Activated CD8-positive, alpha-beta T cell treated with anti-CD3 and anti-CD28 coated beads, Interleukin-2, amount 10 ng/mL, durations not matched to agents 7 days and 5 days (primary cell): ENCODE results near the gene PLD1. TPM values are rescaled to one million over a fixed set of nuclear protein-coding genes. Genes with fewer than 3 reads are reported as not detected.

Experiments used
- ATAC-seq: fragments of 150-1000 bp; cut with Tn5 transposase; one replicate; pipeline ENCODE4 v1.10.0; 2021; ENCODE audit warnings: moderate library complexity
- CTCF ChIA-PET: fragments of 350-600 bp; sonication (Branson Sonifier 250); formaldehyde crosslinking; loops from one replicate; lab custom pipeline; 2021; ENCODE audit warnings: antibody characterized with exemption; lab: Charles Lee
- POLR2A ChIA-PET: fragments of 350-600 bp; sonication (Branson Sonifier 250); formaldehyde crosslinking; loops from one replicate; lab custom pipeline; 2021; ENCODE audit warnings: antibody characterized with exemption; lab: Charles Lee
- DNase-seq: peaks from one replicate; pipeline ENCODE4 v3.0.0-alpha.2; 2020
- H3K27ac Mint-ChIP-seq: one replicate; pipeline ENCODE4 v1.8.0; 2021; ENCODE audit warnings: mild to moderate bottlenecking, mixed read lengths
- H3K27me3 Mint-ChIP-seq: one replicate; pipeline ENCODE4 v1.8.0; 2021; ENCODE audit warnings: low read depth, mixed read lengths
- H3K36me3 Mint-ChIP-seq: one replicate; pipeline ENCODE4 v1.8.0; 2021; ENCODE audit warnings: low read depth, mixed read lengths
- H3K4me1 Mint-ChIP-seq: one replicate; pipeline ENCODE4 v1.8.0; 2021; ENCODE audit warnings: low read depth, mixed read lengths
- H3K4me3 Mint-ChIP-seq: one replicate; pipeline ENCODE4 v1.8.0; 2021; ENCODE audit warnings: mild to moderate bottlenecking, mixed read lengths
- H3K9me3 Mint-ChIP-seq: one replicate; pipeline ENCODE4 v1.8.0; 2022; ENCODE audit warnings: mixed read lengths; ENCODE audit not compliant: insufficient read depth
- total RNA-seq, 2 experiments: library from RNA; stranded (reverse); gene quantifications; one replicate each; pipeline ENCODE4 v1.2.3, GENCODE V29; 2021

PLD1 gene
- total RNA-seq, 2 experiments from 2014 or later: 0.29 to 1.1 TPM

- Mint-ChIP-seq H3K4me3 (no peak overlapping the region), H3K36me3 (no peaks in the 10 kb centered on the region), H3K4me1 (no peaks in the 10 kb centered on the region), H3K27me3 (peaks cover 16% of the 10 kb centered on the region), H3K9me3 (no peaks in the 10 kb centered on the region), H3K27ac (no peak overlapping the region)
- DNase-seq (no peak), ATAC-seq (no peak)
- ChIA-PET CTCF (no interaction called here), POLR2A (no interaction called here)
Observed at GRCh38 chr3:171775943-171776342, 34.3 kb downstream of the PLD1 start.

DNA sequence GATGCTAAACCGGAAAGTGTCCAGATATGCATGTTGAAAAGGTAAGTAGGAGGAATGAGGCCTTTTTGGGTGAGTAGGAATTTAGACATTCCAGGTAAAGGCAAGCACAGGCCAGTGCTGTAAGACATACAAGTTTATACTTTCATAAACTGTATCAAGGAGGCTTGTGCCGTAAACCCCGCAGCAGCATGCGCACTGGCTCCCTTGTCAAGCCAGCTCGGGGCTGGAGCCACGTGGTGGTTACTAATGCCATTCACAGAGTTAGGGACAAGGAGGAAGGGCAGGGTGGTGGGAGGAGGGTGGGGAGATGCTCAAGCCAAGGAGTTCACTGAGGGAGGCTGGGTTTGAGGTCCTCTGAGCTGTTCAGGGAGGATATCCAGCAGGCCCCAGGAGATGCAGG lies 35.8 kb downstream of the PLD1 start:
- ChIA-PET CTCF (no interaction called here), POLR2A (no interaction called here)
- no peak overlapping the region for H3K27ac Mint-ChIP-seq
- H3K27me3 Mint-ChIP-seq: peaks cover 14% of the 10 kb centered on the region
- no peaks in the 10 kb centered on the region for H3K4me1 Mint-ChIP-seq
- H3K9me3 Mint-ChIP-seq: no peaks in the 10 kb centered on the region
- no peak for DNase-seq
- H3K4me3 Mint-ChIP-seq: no peak overlapping the region
- H3K36me3 Mint-ChIP-seq: no peaks in the 10 kb centered on the region
- no peak for ATAC-seq

DNA sequence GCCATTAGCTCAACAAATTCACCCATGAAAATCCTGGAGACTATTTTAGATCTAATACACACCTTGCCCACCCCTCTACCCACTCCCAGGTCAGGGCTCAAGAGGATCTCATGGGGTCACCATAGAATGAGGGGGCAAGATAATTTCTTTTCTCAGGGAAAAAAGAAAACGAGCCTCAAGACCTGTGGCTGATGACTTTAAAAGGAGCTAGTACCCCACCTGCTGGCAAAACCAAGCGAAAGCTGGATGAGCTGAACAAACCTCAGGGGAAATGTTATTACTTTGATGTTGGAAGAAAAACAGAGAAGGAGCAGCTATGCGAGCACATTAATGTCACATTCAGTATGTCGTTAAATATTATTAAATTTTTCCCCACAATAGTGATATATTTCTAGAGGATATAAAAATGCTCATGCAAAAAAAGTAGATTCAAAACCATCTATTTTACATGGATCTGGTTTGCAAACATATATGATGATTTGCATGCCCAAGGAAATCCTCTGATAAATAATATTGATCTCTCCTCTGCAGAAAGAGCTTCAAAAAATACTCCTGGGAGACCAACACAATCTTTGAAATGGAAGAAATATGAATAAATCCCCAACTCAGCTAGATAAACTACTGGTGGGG lies 37.7 kb downstream of the PLD1 start:
- ChIA-PET CTCF (interaction anchor here (0.7 to 3.5 kb wide), 45 partner anchors 8 to 813 kb away, joined by 3 to 61 read pairs (median 4); no protein-coding TSS in a partner anchor), POLR2A (no interaction called here)
- H3K4me3 Mint-ChIP-seq: no peak overlapping the region
- no peaks in the 10 kb centered on the region for H3K36me3 Mint-ChIP-seq
- H3K27ac Mint-ChIP-seq: no peak overlapping the region
- ATAC-seq (no peak), DNase-seq (peak; percentile 57)
- H3K4me1 Mint-ChIP-seq: no peaks in the 10 kb centered on the region
- no peaks in the 10 kb centered on the region for H3K9me3 Mint-ChIP-seq
- H3K27me3 Mint-ChIP-seq: peaks cover 20% of the 10 kb centered on the region

- no peak overlapping the region for H3K27ac Mint-ChIP-seq
- no peaks in the 10 kb centered on the region for H3K36me3 Mint-ChIP-seq
- H3K4me3 Mint-ChIP-seq: no peak overlapping the region
- no peaks in the 10 kb centered on the region for H3K9me3 Mint-ChIP-seq
- ChIA-PET POLR2A (interaction anchor here (0.6 kb wide), 1 partner anchor 608 kb away, joined by 3 read pairs; no protein-coding TSS in a partner anchor), CTCF (interaction anchor here (1.0 to 3.5 kb wide), 14 partner anchors 14 to 811 kb away, joined by 3 to 61 read pairs (median 7); no protein-coding TSS in a partner anchor)
- peaks cover 18% of the 10 kb centered on the region for H3K27me3 Mint-ChIP-seq
- no peaks in the 10 kb centered on the region for H3K4me1 Mint-ChIP-seq
- ATAC-seq: no peak
- DNase-seq: no peak
Observed at GRCh38 chr3:171770689-171771620, 39.3 kb downstream of the PLD1 start.

GRCh38 chr3:171769461-171769860 lies 40.8 kb downstream of the PLD1 start:
- CTCF ChIA-PET: no interaction called here
- POLR2A ChIA-PET: no interaction called here
- H3K36me3 Mint-ChIP-seq: no peaks in the 10 kb centered on the region
- no peaks in the 10 kb centered on the region for H3K9me3 Mint-ChIP-seq
- DNase-seq (no peak), ATAC-seq (no peak)
- H3K27ac Mint-ChIP-seq: no peak overlapping the region
- H3K4me1 Mint-ChIP-seq: no peaks in the 10 kb centered on the region
- H3K4me3 Mint-ChIP-seq: no peak overlapping the region
- peaks cover 17% of the 10 kb centered on the region for H3K27me3 Mint-ChIP-seq

- no peaks in the 10 kb centered on the region for H3K4me1 Mint-ChIP-seq
Observed at GRCh38 chr3:171768986-171769385, 41.3 kb downstream of the PLD1 start.

GRCh38 chr3:171768281-171768900 lies 41.9 kb downstream of the PLD1 start:
- ChIA-PET CTCF (no interaction called here), POLR2A (interaction anchor here (0.7 kb wide), 1 partner anchor 18 kb away, joined by 3 read pairs; no protein-coding TSS in a partner anchor)
- no peak overlapping the region for H3K4me3 Mint-ChIP-seq
- DNase-seq (no peak), ATAC-seq (no peak)
- H3K4me1 Mint-ChIP-seq: no peaks in the 10 kb centered on the region
- H3K27me3 Mint-ChIP-seq: peaks cover 17% of the 10 kb centered on the region
- H3K9me3 Mint-ChIP-seq: no peaks in the 10 kb centered on the region
- no peaks in the 10 kb centered on the region for H3K36me3 Mint-ChIP-seq
- H3K27ac Mint-ChIP-seq: no peak overlapping the region

More at GRCh38 chr3:171768986-171769385, 41.3 kb downstream of the PLD1 start:
- H3K27me3 Mint-ChIP-seq: peaks cover 17% of the 10 kb centered on the region
- ChIA-PET CTCF (no interaction called here), POLR2A (no interaction called here)
- no peaks in the 10 kb centered on the region for H3K9me3 Mint-ChIP-seq
- no peaks in the 10 kb centered on the region for H3K36me3 Mint-ChIP-seq
- no peak overlapping the region for H3K27ac Mint-ChIP-seq
- DNase-seq: no peak
- no peak for ATAC-seq
- no peak overlapping the region for H3K4me3 Mint-ChIP-seq

DNA sequence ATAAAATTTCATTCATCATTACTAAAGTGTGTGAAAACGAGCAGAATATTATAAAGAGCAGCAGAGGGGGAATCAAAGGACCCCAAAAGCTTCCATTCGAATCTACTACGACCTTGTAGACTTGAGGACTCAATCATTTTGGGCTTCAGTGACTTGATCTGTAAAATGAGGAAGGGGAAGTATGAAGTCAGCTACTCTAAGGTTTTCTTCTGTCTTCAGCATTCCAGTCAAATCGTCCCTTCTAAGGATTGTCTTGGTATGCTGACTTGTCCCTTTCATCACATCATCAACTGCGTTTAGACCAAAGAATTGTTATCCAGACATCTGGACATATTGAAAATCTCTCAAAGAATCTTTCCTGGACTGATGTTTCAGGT lies 44.8 kb downstream of the PLD1 start:
- ChIA-PET CTCF (no interaction called here), POLR2A (interaction anchor here (0.7 kb wide), 1 partner anchor 724 kb away, joined by 3 read pairs; no protein-coding TSS in a partner anchor)
- ATAC-seq (no peak), DNase-seq (no peak)
- Mint-ChIP-seq H3K4me3 (no peak overlapping the region), H3K9me3 (no peaks in the 10 kb centered on the region), H3K4me1 (no peaks in the 10 kb centered on the region), H3K36me3 (no peaks in the 10 kb centered on the region), H3K27ac (no peak overlapping the region), H3K27me3 (peaks cover 18% of the 10 kb centered on the region)

- ATAC-seq (no peak), DNase-seq (no peak)
- H3K27me3 Mint-ChIP-seq: peaks cover 18% of the 10 kb centered on the region
- H3K27ac Mint-ChIP-seq: no peak overlapping the region
- CTCF ChIA-PET: no interaction called here
- POLR2A ChIA-PET: no interaction called here
- no peaks in the 10 kb centered on the region for H3K9me3 Mint-ChIP-seq
- no peak overlapping the region for H3K4me3 Mint-ChIP-seq
- H3K36me3 Mint-ChIP-seq: no peaks in the 10 kb centered on the region
- H3K4me1 Mint-ChIP-seq: no peaks in the 10 kb centered on the region
Observed at GRCh38 chr3:171763392-171763791, 46.9 kb downstream of the PLD1 start.

DNA sequence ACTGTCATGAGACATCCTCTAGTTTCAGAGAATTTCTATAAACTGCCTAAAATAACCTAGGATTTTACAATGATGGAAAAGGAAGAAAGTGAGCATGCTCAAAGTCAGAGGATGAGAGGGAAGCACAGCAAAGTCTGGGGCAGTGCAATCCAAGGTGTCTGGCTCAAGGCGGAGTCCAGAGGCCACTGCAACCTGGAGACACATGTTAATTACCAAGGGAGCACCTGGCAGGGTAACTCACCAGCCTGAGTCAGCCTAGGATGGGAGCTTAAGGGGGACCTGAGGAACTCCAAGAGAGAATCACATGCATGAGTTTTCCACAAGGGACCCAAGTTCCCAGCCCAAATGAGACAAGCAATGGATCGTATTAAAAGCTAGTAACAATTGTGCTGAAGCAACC lies 49.8 kb downstream of the PLD1 start:
- Mint-ChIP-seq H3K4me1 (no peaks in the 10 kb centered on the region), H3K27me3 (peaks cover 18% of the 10 kb centered on the region), H3K4me3 (no peak overlapping the region), H3K9me3 (no peaks in the 10 kb centered on the region), H3K36me3 (no peaks in the 10 kb centered on the region), H3K27ac (no peak overlapping the region)
- POLR2A ChIA-PET: no interaction called here
- DNase-seq: no peak
- ATAC-seq: no peak
- CTCF ChIA-PET: no interaction called here

- DNase-seq (no peak), ATAC-seq (no peak)
- no peaks in the 10 kb centered on the region for H3K4me1 Mint-ChIP-seq
- POLR2A ChIA-PET: no interaction called here
- no peaks in the 10 kb centered on the region for H3K36me3 Mint-ChIP-seq
- peaks cover 18% of the 10 kb centered on the region for H3K27me3 Mint-ChIP-seq
- CTCF ChIA-PET: interaction anchor here (0.7 to 3.3 kb wide), 4 partner anchors 9 to 15 kb away, joined by 3 to 20 read pairs (median 4); no protein-coding TSS in a partner anchor
- H3K27ac Mint-ChIP-seq: no peak overlapping the region
- H3K9me3 Mint-ChIP-seq: no peaks in the 10 kb centered on the region
- H3K4me3 Mint-ChIP-seq: no peak overlapping the region
Observed at GRCh38 chr3:171758109-171758508, 52.2 kb downstream of the PLD1 start.
